DMS 273 (cell line): Measurements from ENCODE around the gene ALS2.
"Not testable (repeated sequence)": the region's sequence is repeated elsewhere in the genome, so short reads cannot be mapped to it uniquely, and the experiment has no call there.

Experiments used
- DNase-seq: peaks from one replicate; lab custom pipeline; 2025; ENCODE audit not compliant: unreplicated experiment; lab: John Stamatoyannopoulos, UW

Gene ALS2

DNA sequence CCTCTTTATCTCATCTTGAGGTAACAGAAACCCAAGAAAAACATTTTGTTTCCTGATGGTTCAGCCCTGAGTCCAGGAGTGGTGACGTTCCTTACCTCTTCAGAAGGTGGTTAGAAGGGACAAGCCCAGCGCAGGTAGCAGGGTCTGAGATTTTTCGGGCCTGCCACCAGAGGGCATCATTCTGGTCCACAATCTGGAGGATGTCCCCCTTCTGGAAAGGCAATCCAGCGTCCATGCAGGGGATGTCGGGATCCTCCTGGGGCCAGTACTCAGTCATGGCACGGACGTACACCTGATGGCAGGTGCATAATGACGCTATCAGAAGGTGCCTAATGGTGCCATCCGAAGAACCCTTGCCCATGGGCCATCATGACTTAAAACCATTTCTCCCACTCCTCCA, 100.0 kb downstream of the ALS2 start:
- peak; percentile 40 for DNase-seq

GRCh38 chr2:201678401-201678800, 102.3 kb downstream of the ALS2 start:
- no peak for DNase-seq

GRCh38 chr2:201675454-201675853, 105.3 kb downstream of the ALS2 start:
- DNase-seq, result no peak

GRCh38 chr2:201674794-201675193, 105.9 kb downstream of the ALS2 start:
- DNase-seq, result no peak

- no peak for DNase-seq
Observed at GRCh38 chr2:201674298-201674697, 106.4 kb downstream of the ALS2 start.

- no peak for DNase-seq
Observed at GRCh38 chr2:201673546-201673945, 107.2 kb downstream of the ALS2 start.

DNA sequence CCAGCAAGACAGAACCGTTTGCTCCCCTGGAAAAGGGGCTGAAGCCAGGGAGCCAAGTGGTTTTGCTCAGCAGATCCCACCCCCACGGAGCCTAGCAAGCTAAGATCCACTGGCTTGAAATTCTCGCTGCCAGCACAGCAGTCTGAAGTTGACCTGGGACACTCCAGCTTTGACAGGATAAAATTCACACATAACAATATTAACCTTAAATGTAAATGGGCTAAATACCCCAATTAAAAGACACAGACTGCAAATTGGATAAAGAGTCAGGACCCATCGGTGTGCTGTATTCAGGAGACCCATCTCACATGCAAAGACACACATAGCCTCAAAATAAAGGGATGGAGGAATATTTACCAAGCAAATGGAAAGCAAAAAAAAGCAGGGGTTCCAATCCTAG, 109.5 kb downstream of the ALS2 start:
- not testable (repeated sequence) for DNase-seq

DNA sequence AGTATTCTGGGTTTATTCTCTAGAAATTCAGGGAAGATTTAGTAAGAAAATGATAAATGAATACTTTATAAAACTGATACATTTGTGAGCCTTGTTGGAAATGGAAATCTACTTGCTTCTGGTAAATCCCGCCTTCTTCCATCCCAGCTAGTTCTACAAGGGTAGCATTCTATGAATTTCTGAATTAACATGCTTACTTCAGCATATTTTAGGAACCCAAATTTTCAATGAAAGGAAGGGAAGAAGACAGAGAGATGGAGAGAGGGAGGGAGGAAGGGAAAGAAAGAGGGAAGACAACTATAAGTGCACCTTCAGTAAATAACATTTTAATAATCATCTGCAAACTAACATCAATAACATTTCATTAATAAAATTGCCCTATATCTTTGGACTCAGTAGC, 110.9 kb downstream of the ALS2 start:
- no peak for DNase-seq

- DNase-seq, result no peak
Observed at GRCh38 chr2:201668402-201668910, 112.3 kb downstream of the ALS2 start.

- DNase-seq, result no peak
Observed at GRCh38 chr2:201664334-201664733, 116.4 kb downstream of the ALS2 start.

DNA sequence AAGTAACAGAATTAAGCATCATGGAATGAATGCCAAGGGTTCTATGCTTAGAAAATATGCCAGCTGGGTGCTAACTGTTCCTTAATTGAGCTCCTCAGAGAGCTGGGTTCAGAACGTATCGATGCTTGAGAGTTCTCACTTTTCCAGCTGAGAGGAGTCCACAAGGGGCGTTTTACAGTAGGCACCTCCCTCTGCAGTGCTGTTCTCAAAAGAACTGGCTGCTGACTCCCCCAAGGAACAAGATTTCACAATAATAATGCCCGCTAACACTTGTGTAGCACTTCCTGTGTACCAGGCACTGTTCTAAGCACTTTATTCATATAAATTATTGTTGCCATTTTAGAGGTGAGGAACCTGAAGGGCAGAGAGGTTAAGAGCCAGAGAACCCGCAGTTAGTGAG, 119.4 kb downstream of the ALS2 start:
- no peak for DNase-seq

DNA sequence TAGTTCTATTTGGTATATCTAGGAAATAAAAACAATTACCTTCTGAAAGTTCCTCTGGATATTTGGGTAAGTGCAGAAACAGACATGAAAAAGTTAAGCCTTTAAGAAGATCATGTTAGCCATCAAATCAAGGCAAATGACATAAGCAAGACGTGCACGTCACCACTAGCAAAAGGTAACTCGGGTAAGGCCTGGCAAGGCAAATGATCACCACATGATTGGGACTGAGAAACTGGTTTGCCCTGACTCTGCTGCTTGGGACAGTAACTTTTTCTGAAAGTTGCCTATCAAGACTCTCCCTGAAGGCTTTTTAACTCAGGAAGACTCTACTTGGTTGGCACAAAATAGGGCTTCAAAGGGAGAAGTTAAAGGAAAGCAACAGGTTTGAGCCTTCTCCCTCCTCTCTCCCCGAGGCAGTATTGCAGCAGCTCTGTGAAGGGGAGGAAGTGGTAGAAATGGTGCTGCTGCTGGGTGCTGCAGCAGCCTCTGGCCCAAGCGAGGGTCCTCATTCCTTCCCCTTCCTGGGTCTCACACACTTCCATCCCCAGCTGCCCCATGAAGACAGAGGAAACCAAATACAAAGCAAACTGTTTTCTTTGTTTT, 120.3 kb downstream of the ALS2 start:
- DNase-seq, result no peak

DNA sequence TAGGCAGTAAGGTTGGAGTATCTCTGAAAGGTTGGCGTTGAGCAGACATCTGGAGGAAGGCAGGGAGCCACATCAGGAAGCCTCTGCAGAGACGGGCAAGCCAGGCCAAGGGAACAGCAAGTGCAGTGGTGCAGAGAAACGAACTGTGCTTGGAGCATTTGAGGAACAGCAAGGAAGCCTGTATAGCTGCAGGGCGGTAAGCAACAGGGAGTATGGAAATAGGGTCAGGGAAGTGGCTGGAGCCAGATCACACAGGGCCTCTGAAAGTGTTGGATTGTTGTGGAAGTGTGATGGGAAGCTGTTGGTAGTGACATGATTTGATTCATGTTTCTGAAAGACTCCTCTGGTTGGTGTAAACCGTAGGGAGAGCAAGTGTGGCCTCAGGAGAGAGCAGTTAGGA, 124.0 kb downstream of the ALS2 start:
- DNase-seq, result no peak

DNA sequence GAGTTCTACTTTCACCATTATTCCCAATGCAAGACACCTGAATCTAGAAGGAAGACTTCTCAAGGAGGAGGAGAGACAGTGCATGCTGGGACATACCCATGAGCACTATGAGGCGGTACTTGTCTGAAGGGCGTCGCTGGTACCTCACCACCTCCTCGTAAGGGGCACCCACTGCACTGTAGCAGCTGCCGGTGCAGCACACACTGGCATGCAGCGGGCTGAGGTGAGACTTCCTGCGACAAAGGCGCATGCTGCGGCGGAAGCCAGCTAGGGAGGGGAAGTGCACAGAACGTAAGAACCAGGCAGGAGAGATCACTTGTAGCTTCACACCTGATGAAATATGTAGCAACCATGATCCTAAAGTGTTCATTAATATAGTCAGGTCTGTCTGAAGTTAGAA, 124.6 kb downstream of the ALS2 start:
- no peak for DNase-seq

- no peak for DNase-seq
Observed at GRCh38 chr2:201654616-201655384, 125.9 kb downstream of the ALS2 start.

GRCh38 chr2:201653221-201653620, 127.5 kb downstream of the ALS2 start:
- no peak for DNase-seq
